ENCODE results near the gene SLC35F3. TPM values are rescaled to one million over a fixed set of nuclear protein-coding genes. Genes with fewer than 3 reads are reported as not detected.

SLC35F3 gene
- total and polyA plus RNA-seq, 2 experiments from 2014 or later, result 1.0 to 3.2 TPM

DNA sequence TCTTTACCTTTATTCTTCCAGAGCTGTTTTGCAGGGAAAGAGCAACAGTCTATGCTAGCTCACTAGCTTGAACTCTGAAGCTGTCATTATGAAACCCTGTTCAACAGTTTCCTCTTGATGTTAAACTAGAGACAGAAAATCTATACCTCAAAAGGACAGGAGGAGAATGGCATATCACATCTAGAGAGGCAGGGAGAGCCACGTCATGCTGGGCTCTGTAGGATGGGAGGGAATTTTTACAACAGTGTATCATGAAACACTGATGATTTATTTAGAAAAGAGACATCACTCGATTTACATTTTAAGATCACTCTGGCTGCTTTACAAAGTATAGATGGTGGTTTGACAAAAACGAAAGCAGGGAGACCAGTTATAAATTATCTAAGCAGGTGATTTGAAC, 243.9 kb downstream of the SLC35F3 start (continued):
- TF ChIP-seq ZNF331 (CRISPR knock-in tag; IDR thresholded peaks at IDR 0.05; ENCODE audit: low read depth) (no peak), ETS1 (IDR thresholded peaks at IDR 0.05) (no peak), JUNB (IDR thresholded peaks at IDR 0.05; ENCODE audit: unreplicated experiment) (no peak), NANOG (IDR thresholded peaks at IDR 0.05; ENCODE audit: borderline replicate concordance) (no peak), CREB1 (CRISPR knock-in tag; IDR thresholded peaks at IDR 0.05; ENCODE audit: low read depth) (no peak), ZNF114 (CRISPR knock-in tag; IDR thresholded peaks at IDR 0.05) (no peak)

DNA sequence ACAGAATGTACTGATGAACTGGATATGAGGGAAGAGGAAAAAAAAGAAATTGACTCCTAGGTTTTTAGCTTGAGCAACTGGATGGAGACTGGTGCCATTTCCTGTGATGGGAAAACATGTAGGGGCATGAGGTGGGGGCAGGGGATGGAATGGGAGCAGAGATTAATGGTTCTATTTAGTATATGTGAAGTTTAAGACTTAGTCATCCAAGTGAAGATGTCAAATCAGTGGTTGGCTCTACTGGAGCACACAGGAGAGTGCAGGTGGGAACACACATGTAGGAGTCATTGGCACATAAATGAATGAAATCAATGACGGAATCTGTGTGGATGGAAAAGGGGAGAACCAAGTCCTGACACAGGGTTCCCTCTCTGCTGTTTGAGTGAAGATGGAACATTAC, 244.3 kb downstream of the SLC35F3 start:
- Mint-ChIP-seq H3K27ac (no peak overlapping the region), H3K4me1 (peaks cover 8% of the 10 kb centered on the region), H3K4me3 (no peak overlapping the region), H3K9me3 (peaks cover 8% of the 10 kb centered on the region; the same call in 2 of the 3 replicates), H3K27me3 (ENCODE audit: insufficient read depth, low read depth, poor library complexity) (peaks cover 2% of the 10 kb centered on the region), H3K36me3 (ENCODE audit: low read depth) (no peaks in the 10 kb centered on the region)
- no peaks in the 10 kb centered on the region for H3F3A ChIP-seq (replicated peaks; ENCODE audit: low read depth)
- no peak overlapping the region for H2AFZ ChIP-seq
- no peaks in the 10 kb centered on the region for H3K4me1 ChIP-seq (ENCODE audit: insufficient read depth)
- H3K27ac ChIP-seq (ENCODE audit: low read depth), result no peak overlapping the region
- DNase-seq (ENCODE audit: low spot score) (no peak), ATAC-seq (no peak)
- no peaks in the 10 kb centered on the region for H3K36me3 ChIP-seq (ENCODE audit: insufficient read depth)
- no peaks in the 10 kb centered on the region for H4K20me1 ChIP-seq (replicated peaks; ENCODE audit: insufficient read depth)
- H3K9me2 ChIP-seq (ENCODE audit: insufficient read depth), result no peaks in the 10 kb centered on the region
- no peaks in the 10 kb centered on the region for H3K79me2 ChIP-seq (replicated peaks; ENCODE audit: insufficient read depth)
- H3K4me3 ChIP-seq, result no peak overlapping the region
- no peak overlapping the region for H3K4me2 ChIP-seq
- no peaks in the 10 kb centered on the region for H3K27me3 ChIP-seq (ENCODE audit: insufficient read depth)
- TF ChIP-seq, protein P1, sequence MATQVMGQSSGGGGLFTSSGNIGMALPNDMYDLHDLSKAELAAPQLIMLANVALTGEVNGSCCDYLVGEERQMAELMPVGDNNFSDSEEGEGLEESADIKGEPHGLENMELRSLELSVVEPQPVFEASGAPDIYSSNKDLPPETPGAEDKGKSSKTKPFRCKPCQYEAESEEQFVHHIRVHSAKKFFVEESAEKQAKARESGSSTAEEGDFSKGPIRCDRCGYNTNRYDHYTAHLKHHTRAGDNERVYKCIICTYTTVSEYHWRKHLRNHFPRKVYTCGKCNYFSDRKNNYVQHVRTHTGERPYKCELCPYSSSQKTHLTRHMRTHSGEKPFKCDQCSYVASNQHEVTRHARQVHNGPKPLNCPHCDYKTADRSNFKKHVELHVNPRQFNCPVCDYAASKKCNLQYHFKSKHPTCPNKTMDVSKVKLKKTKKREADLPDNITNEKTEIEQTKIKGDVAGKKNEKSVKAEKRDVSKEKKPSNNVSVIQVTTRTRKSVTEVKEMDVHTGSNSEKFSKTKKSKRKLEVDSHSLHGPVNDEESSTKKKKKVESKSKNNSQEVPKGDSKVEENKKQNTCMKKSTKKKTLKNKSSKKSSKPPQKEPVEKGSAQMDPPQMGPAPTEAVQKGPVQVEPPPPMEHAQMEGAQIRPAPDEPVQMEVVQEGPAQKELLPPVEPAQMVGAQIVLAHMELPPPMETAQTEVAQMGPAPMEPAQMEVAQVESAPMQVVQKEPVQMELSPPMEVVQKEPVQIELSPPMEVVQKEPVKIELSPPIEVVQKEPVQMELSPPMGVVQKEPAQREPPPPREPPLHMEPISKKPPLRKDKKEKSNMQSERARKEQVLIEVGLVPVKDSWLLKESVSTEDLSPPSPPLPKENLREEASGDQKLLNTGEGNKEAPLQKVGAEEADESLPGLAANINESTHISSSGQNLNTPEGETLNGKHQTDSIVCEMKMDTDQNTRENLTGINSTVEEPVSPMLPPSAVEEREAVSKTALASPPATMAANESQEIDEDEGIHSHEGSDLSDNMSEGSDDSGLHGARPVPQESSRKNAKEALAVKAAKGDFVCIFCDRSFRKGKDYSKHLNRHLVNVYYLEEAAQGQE (IDR thresholded peaks at IDR 0.05; ENCODE audit: unreplicated experiment), result no peak
- no peak for TF ChIP-seq ZNF331 (CRISPR knock-in tag; IDR thresholded peaks at IDR 0.05; ENCODE audit: low read depth)
- no peak for TF ChIP-seq STAT1 (IDR thresholded peaks at IDR 0.05; ENCODE audit: unreplicated experiment)
- TF ChIP-seq EZH2phosphoT487 (IDR thresholded peaks at IDR 0.05; ENCODE audit: unreplicated experiment), result no peak
- no peak for TF ChIP-seq ETS1 (IDR thresholded peaks at IDR 0.05)
- no peak for TF ChIP-seq ZNF114 (CRISPR knock-in tag; IDR thresholded peaks at IDR 0.05)
- TF ChIP-seq POLR2AphosphoS5 (IDR thresholded peaks at IDR 0.05; ENCODE audit: low read depth), result no peak
- no peak for TF ChIP-seq CTCF (conservative IDR thresholded peaks at IDR 0.05; ENCODE audit: low read depth in 2 of 2)
- no peak for TF ChIP-seq CREB1 (CRISPR knock-in tag; IDR thresholded peaks at IDR 0.05; ENCODE audit: low read depth)
- TF ChIP-seq NANOG (IDR thresholded peaks at IDR 0.05; ENCODE audit: borderline replicate concordance), result no peak
